Pancreas (tissue), 10 donors: ENCODE data around the gene ITGA7. TPM values are rescaled to one million over a fixed set of nuclear protein-coding genes. Genes with fewer than 3 reads are reported as not detected.

Source experiments
- ATAC-seq, 4 donors: fragments of 200-7000 bp; cut with Tn5 transposase; one replicate each; pipeline versions ENCODE4 v1.8.0 to v1.9.1; 2020; ENCODE audit warnings: mild to moderate bottlenecking in 4 of 4, moderate library complexity in 4 of 4
- DNase-seq, 6 donors: peaks; one replicate each; pipeline ENCODE4 v3.0.0-alpha.2; 2020
- FAIRE-seq: peaks from 2 replicates; lab custom pipeline; 2012; peaks lifted over from hg19 to GRCh38; lab: Jason Lieb, UNC
- H3K27ac ChIP-seq, 4 donors: fragments of 200-600 bp; sonication (generic); 1 replicate in 3 of 4; 2 replicates in 1 of 4; pipeline versions ENCODE4 v1.5.0 to v1.8.0; 2020
- H3K27me3 ChIP-seq, 4 donors: fragments of 200-600 bp; one replicate each; pipeline ENCODE4 v1.8.0; 2021
- H3K36me3 ChIP-seq, 3 donors: fragments of 200-600 bp; sonication (generic) in 1 of 3; one replicate each; pipeline versions ENCODE4 v1.5.0 to v1.8.0; 2020 to 2021
- H3K4me1 ChIP-seq, 3 donors: fragments of 200-600 bp; one replicate each; pipeline ENCODE4 v1.8.0; 2021
- H3K4me3 ChIP-seq, 4 donors: fragments of 200-600 bp; sonication (generic) in 2 of 4; one replicate each; pipeline versions ENCODE4 v1.5.0 to v1.8.0; 2020 to 2021
- H3K9me3 ChIP-seq, 4 donors: fragments of 200-600 bp; one replicate each; pipeline ENCODE4 v1.8.0; 2021
- WGBS, 2 donors: extraction: QIAGEN DNeasy Blood & Tissue Kit; methylation state at CpG; one replicate each; pipeline ENCODE4 v1.1.7; 2013; 5-methylcytosine and 5-hydroxymethylcytosine counted together
- intact Hi-C, 3 donors: fragments of 100-400 bp; cut with DNase I; formaldehyde crosslinking; loops; one replicate each; pipeline versions ENCODE4 v1.11.1 to v1.14.2; 2022
- polyA plus RNA-seq, 2 donors: library from polyadenylated mRNA; stranded (reverse); fragments of 200-250 nt; gene quantifications; one replicate each; pipeline ENCODE4 v1.2.3, GENCODE V29; 2013
- total RNA-seq, 6 donors: library from RNA; stranded (reverse); fragmentation: NEBNext Ultra II Directional in 4 of 6; extraction: Animal tissue kit (Norgen Biotek cat#: 25700) in 4 of 6; gene quantifications; one replicate each; pipeline versions ENCODE4 v1.2.1 to v1.2.4, GENCODE V29; 2021 to 2023
- TF ChIP-seq, protein P1 (sequence below), 4 donors: fragments of 200-600 bp; sonication (generic) in 3 of 4; IDR thresholded peaks; one replicate each; pipeline versions ENCODE4 v1.5.0 to v1.8.0; 2021; ENCODE audit warnings: antibody characterized with exemption in 4 of 4
- donor health status: healthy with polysubstance abuse.
- donor health status: DM: no; HTN: no; CAD: no; lungs with moderate emphysema.
- donor health status: DM: no; HTN: no; CAD: no.
- donor health status: control.
- donor health status: control.
- donor health status: Bipolar disorder and iron deficiency.
- donor health status: DM: yes; HTN: yes; CAD: no.
- donor health status: DM: no; HTN: no; CAD: no.
- donor health status: DM: no; HTN: no; CAD: no.
- donor health status: DM: yes; HTN: yes; CAD: no.

The ITGA7 gene
- total and polyA plus RNA-seq, 8 donors, result 3.4 to 34.5 (median 9.1) TPM

DNA sequence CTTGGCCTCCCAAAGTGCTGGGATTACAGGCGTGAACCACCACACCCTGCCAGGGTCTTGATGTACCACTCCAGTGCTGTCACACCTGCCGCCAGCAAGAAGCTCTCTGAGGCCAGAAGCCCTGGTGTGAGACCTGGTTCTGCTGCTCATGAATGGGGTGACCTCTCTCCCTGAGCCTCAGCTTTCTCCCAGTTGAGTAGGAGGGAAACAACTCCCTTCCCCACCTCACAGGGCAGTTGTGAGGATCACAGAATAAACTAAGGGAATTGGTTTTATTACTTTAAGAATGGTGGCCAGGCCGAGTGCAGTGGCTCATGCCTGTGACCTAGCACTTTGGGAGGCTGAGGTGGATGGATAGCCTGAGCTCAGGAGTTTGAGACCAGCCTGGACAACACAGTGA lies 26.9 kb upstream of the ITGA7 start:
- Histone ChIP-seq H3K9me3 (no peaks in the 10 kb centered on the region), H3K27me3 (no peaks in the 10 kb centered on the region), H3K27ac (no peak overlapping the region), H3K36me3 (no peaks in the 10 kb centered on the region), H3K4me1 (peaks cover 0 to 11% (median 10%) of the 10 kb centered on the region in 3 donors), H3K4me3 (no peak overlapping the region)
- ATAC-seq, result no peak
- intact Hi-C loops, result loop anchor here in 1 of 3 donors (10.0 kb wide), 1 partner anchor 300 kb away; no protein-coding TSS in a partner anchor
- no peak for DNase-seq
- FAIRE-seq, result no peak
- 79 to 95% methylated on average over 3 of the region's 3 CpGs for WGBS, 2 donors
- TF ChIP-seq, protein P1, sequence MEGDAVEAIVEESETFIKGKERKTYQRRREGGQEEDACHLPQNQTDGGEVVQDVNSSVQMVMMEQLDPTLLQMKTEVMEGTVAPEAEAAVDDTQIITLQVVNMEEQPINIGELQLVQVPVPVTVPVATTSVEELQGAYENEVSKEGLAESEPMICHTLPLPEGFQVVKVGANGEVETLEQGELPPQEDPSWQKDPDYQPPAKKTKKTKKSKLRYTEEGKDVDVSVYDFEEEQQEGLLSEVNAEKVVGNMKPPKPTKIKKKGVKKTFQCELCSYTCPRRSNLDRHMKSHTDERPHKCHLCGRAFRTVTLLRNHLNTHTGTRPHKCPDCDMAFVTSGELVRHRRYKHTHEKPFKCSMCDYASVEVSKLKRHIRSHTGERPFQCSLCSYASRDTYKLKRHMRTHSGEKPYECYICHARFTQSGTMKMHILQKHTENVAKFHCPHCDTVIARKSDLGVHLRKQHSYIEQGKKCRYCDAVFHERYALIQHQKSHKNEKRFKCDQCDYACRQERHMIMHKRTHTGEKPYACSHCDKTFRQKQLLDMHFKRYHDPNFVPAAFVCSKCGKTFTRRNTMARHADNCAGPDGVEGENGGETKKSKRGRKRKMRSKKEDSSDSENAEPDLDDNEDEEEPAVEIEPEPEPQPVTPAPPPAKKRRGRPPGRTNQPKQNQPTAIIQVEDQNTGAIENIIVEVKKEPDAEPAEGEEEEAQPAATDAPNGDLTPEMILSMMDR (IDR thresholded peaks at IDR 0.05), result no peak

DNA sequence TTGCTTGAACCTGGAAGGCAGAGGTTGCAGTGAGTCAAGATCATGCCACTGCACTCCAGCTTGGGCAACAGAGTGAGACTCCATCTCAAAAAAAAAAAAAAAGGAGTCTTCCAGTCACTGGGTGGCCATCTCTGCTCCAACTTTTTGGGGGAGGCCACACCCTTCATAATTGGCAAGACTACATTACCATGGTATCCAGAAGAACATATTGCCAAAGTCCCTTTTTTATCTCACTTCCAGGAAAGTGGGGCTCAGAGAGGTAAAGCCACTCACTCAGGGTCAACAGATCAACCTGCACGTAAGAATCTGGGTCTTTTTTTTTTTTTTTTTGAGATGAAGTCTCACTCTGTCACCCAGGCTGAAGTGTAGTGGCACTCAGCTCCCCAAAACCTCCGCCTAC lies 26.2 kb upstream of the ITGA7 start:
- 72 to 75% methylated on average over 2 of the region's 2 CpGs for WGBS, 2 donors
- intact Hi-C loops, result loop anchor here in 1 of 3 donors (10.0 kb wide), 1 partner anchor 301 kb away; no protein-coding TSS in a partner anchor
- Histone ChIP-seq H3K4me1 (peaks cover 0 to 12% (median 10%) of the 10 kb centered on the region in 3 donors), H3K27ac (no peak overlapping the region), H3K36me3 (no peaks in the 10 kb centered on the region), H3K27me3 (no peaks in the 10 kb centered on the region), H3K4me3 (no peak overlapping the region), H3K9me3 (no peaks in the 10 kb centered on the region)
- ATAC-seq (no peak), FAIRE-seq (no peak), DNase-seq (no peak)
- TF ChIP-seq, protein P1 (IDR thresholded peaks at IDR 0.05), result no peak

DNA sequence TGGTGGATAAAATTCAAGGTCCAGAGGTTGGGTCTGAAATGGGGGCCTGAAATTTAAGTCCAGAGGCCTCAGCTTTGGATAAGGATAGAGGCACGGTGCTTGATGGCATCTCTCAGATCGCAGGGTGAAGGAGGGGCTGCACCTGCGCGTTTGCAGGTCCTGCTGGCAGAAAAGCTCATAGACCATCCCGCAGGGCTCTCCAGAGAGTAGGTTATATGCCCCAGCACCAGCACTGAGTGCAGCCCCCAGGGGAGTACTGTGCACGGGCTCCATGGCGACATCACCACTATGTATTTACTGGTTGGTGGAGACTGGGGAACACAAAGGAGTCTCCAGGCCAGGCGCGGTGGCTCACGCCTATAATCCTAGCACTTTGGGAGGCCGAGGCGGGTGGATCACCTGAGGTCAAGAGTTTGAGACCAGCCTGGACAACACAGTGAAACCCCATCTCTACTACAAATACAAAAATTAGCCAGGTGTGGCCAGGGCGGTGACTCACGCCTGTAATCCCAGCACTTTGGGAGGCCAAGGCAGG lies 25.4 kb upstream of the ITGA7 start:
- DNase-seq (no peak), ATAC-seq (no peak), FAIRE-seq (no peak)
- no peaks in the 10 kb centered on the region for H3K9me3 ChIP-seq
- intact Hi-C loops, result loop anchor here in 1 of 3 donors (10.0 kb wide), 1 partner anchor 302 kb away; no protein-coding TSS in a partner anchor
- no peak overlapping the region for H3K27ac ChIP-seq
- WGBS, 2 donors, result 86 to 88% methylated on average over 14 of the region's 14 CpGs
- H3K4me1 ChIP-seq, result peaks cover 0 to 12% (median 10%) of the 10 kb centered on the region in 3 donors
- no peaks in the 10 kb centered on the region for H3K36me3 ChIP-seq
- TF ChIP-seq, protein P1 (IDR thresholded peaks at IDR 0.05), result no peak
- H3K27me3 ChIP-seq, result no peaks in the 10 kb centered on the region
- H3K4me3 ChIP-seq, result no peak overlapping the region

DNA sequence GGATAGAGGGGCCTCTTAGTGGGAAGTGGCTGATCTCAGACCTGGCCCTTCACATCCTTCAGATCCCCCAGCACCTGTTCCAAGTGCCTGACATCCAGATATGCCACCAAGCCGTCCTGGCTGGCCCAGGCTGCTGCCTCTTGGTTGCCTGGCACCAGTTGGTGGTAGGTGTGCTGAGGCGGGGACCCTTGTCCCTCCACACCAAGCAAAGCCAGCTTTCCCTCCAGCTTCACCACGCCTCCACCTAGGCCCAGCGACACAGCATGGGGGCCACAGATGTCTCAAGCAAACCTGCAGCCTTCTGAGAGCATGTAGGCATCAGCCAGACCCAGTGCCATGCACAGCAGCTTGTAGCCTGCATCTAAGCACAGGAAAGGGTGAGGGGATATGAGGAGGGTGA lies 24.6 kb upstream of the ITGA7 start:
- FAIRE-seq (no peak), DNase-seq (peak in 1 of 6 donors; percentile 10)

More for the DNA sequence above, 24.6 kb upstream of the ITGA7 start:
- Histone ChIP-seq H3K4me1 (peaks cover 1 to 12% (median 7%) of the 10 kb centered on the region in 3 donors), H3K9me3 (no peaks in the 10 kb centered on the region), H3K27ac (no peak overlapping the region), H3K4me3 (no peak overlapping the region), H3K27me3 (no peaks in the 10 kb centered on the region), H3K36me3 (no peaks in the 10 kb centered on the region)
- no peak for ATAC-seq
- 76 to 80% methylated on average over 4 of the region's 4 CpGs for WGBS, 2 donors
- TF ChIP-seq, protein P1 (IDR thresholded peaks at IDR 0.05), result no peak
- intact Hi-C loops, result loop anchor here in 1 of 3 donors (10.0 kb wide), 1 partner anchor 303 kb away; no protein-coding TSS in a partner anchor
